Spleen (tissue), 7 donors: ENCODE data around the gene SLC41A3.

Experiments
- POLR2A ChIP-seq, 3 donors: fragments of 450-650 bp; IDR thresholded peaks; one replicate each; pipeline ENCODE4 v1.5.1; 2017; ENCODE audit warnings: antibody characterized with exemption in 3 of 3, mild to moderate bottlenecking in 1 of 3
- TF ChIP-seq, protein P1 (sequence below), 11 experiments: fragments of 200-600 bp in 7 of 11; fragments of 450-650 bp in 4 of 11; sonication (generic) in 4 of 11; IDR thresholded peaks in 8 of 11; conservative IDR thresholded peaks in 3 of 11; 1 replicate in 7 of 11; 2 replicates in 4 of 11; pipeline versions ENCODE4 v1.4.0 to v1.8.0; 2016 to 2021; ENCODE audit warnings: antibody characterized with exemption in 11 of 11, inconsistent platforms in 4 of 11, mild to moderate bottlenecking in 1 of 11
- donor health status: DM: no; HTN: no; CAD: no; lungs with moderate emphysema.
- donor health status: DM: no; HTN: no; CAD: no.
- donor health status: DM: no; HTN: no; CAD: no.

GRCh38 chr3:126070146-126070545 is 13.8 kb downstream of the SLC41A3 start:
- TF ChIP-seq, protein P1, sequence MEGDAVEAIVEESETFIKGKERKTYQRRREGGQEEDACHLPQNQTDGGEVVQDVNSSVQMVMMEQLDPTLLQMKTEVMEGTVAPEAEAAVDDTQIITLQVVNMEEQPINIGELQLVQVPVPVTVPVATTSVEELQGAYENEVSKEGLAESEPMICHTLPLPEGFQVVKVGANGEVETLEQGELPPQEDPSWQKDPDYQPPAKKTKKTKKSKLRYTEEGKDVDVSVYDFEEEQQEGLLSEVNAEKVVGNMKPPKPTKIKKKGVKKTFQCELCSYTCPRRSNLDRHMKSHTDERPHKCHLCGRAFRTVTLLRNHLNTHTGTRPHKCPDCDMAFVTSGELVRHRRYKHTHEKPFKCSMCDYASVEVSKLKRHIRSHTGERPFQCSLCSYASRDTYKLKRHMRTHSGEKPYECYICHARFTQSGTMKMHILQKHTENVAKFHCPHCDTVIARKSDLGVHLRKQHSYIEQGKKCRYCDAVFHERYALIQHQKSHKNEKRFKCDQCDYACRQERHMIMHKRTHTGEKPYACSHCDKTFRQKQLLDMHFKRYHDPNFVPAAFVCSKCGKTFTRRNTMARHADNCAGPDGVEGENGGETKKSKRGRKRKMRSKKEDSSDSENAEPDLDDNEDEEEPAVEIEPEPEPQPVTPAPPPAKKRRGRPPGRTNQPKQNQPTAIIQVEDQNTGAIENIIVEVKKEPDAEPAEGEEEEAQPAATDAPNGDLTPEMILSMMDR (IDR thresholded peaks at IDR 0.05 in 8 of 11, conservative IDR thresholded peaks at IDR 0.05 in 3 of 11) = no peak
- no peak for TF ChIP-seq POLR2A (IDR thresholded peaks at IDR 0.05)
